ENCODE data around the gene EPB41L1.

The EPB41L1 gene

DNA sequence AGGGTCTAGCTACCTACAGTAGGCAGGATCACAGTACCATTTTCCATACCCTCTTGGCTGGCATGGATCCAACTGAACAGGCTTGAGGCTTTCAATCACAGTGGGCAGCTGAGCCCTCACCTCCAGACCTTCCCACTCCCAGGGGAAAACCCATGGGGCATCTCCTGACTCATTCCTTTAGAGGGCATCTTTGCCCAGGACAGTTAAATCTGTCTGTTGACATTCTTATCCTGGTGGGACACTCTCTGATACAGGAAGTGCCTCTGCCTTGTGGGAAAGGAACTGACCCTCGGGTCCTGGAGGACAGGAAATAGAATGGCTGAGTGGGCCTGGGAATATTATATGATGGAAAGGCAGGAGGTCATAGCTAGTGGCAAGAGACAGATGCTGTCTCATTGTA, 10.2 kb upstream of the EPB41L1 start:
- no peak for DNase-seq (ENCODE audit: extremely low read depth, low read depth)
- TF ChIP-seq, protein P1, sequence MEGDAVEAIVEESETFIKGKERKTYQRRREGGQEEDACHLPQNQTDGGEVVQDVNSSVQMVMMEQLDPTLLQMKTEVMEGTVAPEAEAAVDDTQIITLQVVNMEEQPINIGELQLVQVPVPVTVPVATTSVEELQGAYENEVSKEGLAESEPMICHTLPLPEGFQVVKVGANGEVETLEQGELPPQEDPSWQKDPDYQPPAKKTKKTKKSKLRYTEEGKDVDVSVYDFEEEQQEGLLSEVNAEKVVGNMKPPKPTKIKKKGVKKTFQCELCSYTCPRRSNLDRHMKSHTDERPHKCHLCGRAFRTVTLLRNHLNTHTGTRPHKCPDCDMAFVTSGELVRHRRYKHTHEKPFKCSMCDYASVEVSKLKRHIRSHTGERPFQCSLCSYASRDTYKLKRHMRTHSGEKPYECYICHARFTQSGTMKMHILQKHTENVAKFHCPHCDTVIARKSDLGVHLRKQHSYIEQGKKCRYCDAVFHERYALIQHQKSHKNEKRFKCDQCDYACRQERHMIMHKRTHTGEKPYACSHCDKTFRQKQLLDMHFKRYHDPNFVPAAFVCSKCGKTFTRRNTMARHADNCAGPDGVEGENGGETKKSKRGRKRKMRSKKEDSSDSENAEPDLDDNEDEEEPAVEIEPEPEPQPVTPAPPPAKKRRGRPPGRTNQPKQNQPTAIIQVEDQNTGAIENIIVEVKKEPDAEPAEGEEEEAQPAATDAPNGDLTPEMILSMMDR (IDR thresholded peaks at IDR 0.05; ENCODE audit: low read depth, low read length, missing control alignments), result no peak
- H3K4me3 ChIP-seq (replicated peaks; ENCODE audit: low read depth, low read length), result no peak overlapping the region

DNA sequence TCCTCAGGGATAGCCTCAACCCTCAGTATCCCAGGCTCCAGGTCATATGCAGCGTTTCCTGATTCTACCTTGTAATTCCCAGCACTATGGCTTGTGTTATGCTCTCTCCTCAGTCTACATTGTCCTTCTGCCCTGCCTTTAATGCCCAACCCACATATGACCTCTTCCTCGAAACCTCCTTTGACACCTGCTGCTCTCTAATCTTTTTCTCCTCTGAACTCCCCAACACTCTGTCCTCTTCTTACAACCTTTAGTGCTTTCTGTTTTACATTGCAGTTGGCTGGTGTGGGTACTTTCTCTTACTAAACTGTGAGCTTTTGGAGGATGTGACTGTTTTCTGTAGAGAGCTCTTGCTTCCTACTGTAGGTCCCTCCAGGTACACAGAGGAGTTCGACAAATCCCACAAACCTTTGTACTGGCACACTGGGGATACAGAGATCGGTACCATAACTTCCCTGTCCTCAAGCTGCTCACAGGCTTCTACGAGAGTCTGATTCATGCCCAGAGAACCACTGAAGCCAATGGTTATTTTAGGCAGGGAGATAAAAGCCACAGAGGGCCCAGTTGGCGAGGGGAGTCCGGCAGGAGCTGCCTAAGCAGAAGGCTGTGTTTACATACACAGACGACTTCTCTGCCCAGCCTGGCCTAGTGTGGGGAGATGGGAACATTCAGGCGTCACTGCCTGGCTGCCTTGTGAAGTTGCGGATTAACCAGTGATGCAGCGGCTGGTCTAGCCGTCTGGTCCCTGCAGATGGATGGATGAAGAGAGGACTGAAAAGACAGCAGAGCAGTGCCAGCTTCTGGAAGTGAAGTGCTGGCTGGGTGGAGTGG, 8.4 kb upstream of the EPB41L1 start:
- TF ChIP-seq, protein P1 (IDR thresholded peaks at IDR 0.05; ENCODE audit: low read depth, low read length, missing control alignments), result no peak
- no peak for DNase-seq (ENCODE audit: extremely low read depth, low read depth)
- no peak overlapping the region for H3K4me3 ChIP-seq (replicated peaks; ENCODE audit: low read depth, low read length)

DNA sequence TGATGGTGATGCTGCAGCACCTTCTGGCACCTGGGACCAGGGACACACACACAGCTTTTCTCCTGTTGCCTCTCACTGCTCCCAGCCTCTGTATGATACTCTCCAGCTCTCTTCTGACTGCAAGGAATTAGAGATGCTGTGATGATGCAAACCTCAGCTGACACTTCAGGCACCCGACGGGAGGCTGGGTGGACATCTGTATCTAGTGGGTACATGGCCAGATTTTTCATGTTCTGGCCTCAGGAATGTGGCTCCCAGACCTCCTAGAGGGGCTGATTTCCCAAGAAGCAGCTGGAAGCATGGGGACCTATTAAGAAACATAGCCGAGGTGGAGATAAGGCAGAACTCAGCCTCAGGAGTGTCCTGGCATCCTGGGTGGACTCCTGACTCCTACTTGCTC, 6.8 kb upstream of the EPB41L1 start:
- no peak overlapping the region for H3K4me3 ChIP-seq (replicated peaks; ENCODE audit: low read depth, low read length)
- no peak for DNase-seq (ENCODE audit: extremely low read depth, low read depth)
- TF ChIP-seq, protein P1 (IDR thresholded peaks at IDR 0.05; ENCODE audit: low read depth, low read length, missing control alignments), result no peak

DNA sequence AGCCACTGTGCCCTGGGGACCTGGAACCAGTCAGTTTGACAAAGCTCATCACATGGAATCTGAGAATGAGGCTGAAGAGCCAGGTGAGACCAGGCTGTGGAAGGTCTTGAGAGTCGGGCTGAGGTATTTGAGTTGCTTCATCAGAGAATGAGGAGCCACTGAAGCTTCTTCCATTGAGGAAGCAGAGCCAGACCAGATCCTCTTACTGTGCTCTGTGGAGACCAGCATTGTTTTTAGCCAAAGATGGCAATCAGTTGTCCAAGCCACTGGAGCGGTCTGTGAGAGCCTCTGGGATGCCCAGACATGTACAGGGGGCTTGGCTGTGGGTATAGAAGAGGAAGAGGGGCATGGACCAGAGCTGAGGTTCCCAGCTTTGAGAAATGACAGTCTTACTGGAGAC, 6.1 kb upstream of the EPB41L1 start:
- H3K4me3 ChIP-seq (replicated peaks; ENCODE audit: low read depth, low read length), result no peak overlapping the region
- TF ChIP-seq, protein P1 (IDR thresholded peaks at IDR 0.05; ENCODE audit: low read depth, low read length, missing control alignments), result no peak
- DNase-seq (ENCODE audit: extremely low read depth, low read depth), result no peak

DNA sequence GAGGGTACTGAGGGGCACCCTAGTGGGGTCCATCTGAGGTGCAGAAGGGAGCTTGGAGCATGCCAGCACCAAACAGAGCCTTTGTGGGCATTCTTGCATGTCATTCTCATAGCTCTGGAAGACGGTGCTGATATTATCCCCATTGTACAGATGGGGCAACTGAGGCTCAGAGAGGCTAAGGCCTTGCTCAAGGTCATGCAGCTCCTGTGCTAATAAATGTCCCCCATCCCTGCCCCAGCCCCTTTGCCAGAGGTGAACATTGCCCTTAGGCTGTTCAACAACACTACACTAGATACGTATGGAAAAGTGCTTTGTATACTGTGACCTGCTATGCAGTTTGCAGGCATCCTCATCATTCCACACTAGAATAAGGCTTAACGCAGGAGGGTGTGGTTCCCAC, 5.5 kb upstream of the EPB41L1 start:
- TF ChIP-seq, protein P1 (IDR thresholded peaks at IDR 0.05; ENCODE audit: low read depth, low read length, missing control alignments), result no peak
- no peak overlapping the region for H3K4me3 ChIP-seq (replicated peaks; ENCODE audit: low read depth, low read length)
- DNase-seq (ENCODE audit: extremely low read depth, low read depth), result no peak

DNA sequence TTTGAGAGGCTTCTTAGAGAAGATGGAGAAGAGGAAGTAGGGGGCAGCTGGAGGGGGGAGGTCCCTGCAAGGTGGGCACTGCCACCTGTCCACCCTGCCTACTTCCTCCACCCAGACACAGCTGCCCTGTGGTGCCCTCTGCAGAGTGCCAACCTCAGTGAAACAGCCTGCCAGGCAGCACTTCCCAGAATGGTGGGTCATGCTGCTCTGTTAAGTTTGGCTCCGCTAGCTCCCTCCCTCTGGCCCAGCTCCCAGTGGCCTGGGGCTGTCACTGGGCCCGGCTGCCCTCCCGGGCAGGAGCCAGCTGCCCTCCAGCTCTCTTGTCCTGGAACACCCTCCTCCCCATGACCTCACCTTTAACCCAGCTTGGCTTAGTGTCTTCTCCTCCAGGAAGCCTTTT, 5.1 kb upstream of the EPB41L1 start:
- DNase-seq (ENCODE audit: extremely low read depth, low read depth), result no peak
- H3K4me3 ChIP-seq (replicated peaks; ENCODE audit: low read depth, low read length), result no peak overlapping the region
- TF ChIP-seq, protein P1 (IDR thresholded peaks at IDR 0.05; ENCODE audit: low read depth, low read length, missing control alignments), result no peak

DNA sequence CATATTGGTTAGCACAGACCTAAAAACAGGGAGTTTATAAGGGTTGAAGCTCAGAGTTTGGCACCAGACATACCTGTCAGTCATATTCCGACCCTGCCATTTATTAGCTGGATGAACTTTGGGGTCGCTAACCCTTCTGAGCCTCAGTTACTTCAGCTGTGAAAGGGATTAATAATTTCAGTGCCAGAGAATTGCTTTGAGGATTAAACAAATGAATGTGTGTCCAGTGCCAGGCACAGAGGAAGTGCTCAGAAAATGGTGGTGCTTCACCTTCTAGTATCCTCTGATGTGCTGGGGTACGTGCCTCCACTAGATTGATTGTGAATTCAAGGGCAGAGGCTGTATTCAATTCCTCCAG, 4.1 kb upstream of the EPB41L1 start:
- H3K4me3 ChIP-seq (replicated peaks; ENCODE audit: low read depth, low read length), result no peak overlapping the region
- TF ChIP-seq, protein P1 (IDR thresholded peaks at IDR 0.05; ENCODE audit: low read depth, low read length, missing control alignments), result no peak
- DNase-seq (ENCODE audit: extremely low read depth, low read depth), result no peak

Data from HFF-Myc (cell line).